Amygdala (tissue), 56 donors: ENCODE measurements around the gene RNF126.
A peak's percentile ranks its signal among the peaks of the same experiment; 100 is the strongest.
"Not testable (repeated sequence)": the region's sequence is repeated elsewhere in the genome, so short reads cannot be mapped to it uniquely, and the experiment has no call there.

ENCODE experiments used
- DNase-seq, 56 donors: peaks; one replicate each; lab custom pipeline; 2025; lab: John Stamatoyannopoulos, UW

The RNF126 gene

DNA sequence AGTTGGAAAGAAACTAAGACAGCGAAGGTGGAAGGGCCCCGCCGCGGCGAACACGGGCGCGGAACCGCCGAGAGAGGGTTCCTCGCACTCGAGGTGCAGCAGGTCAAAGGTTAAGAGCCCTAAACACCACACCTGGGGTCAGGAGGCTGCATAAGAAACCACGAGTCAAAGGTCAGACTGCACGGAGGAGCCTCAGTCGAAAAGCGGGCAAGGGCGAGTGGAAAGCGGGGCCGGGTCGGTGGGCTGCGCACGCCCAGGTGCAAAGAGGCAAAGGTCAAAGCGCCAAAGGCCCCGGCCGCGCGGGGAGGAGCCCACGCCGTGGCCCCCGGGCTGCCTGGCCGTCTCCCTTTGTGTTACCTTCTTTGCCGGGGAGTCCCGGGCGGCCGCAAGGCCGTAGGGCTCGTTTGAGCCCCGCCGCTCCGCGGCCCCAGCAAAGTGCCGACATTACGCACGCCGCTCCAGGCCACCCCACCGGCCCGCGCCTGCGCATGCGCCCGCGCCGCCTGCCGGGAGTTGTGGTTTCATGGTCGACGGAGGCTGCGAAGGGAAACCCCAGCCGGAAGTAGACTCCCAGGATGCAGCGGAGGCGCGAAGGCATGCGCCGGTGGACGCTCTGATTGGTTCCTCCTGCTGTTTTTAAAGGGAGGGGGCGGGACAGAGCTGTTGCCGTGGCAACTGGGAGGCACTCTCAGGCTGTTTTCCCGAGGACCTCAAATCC, 29.8 kb downstream of the RNF126 start, which contains the start of gene POLRMT:
TSS of gene POLRMT (minus strand) at position 470 of the 718 bp plus-strand sequence. CDS start at position 445, 25 bp downstream.
- peak; percentile 73 to 98 (median 94) for DNase-seq

DNA sequence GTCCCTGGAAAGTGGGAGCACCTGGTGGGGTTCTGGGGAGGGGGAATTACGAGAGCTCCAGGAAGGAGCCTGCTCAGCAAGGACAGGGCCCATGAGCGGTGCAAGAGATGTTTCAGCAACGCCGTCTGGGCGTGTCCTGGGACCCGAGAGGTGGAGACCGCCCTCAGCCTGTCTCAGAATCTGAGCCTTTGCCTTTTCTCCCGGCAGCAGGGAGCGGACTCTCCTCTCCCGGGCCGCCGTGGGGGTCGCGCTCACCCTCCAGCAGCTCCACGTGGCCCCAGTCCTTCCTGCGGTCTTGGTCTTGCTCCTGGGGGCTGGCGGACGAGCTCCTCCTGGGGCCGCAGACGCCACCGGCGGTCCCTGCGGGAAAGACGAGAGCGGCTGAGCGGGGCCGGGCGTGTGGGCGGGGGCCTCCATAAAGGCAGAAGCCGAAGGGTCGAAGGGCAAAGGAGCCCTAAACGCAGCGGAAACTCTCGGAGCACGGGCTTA, 30.4 kb downstream of the RNF126 start:
- no peak for DNase-seq

- no peak for DNase-seq
These were observed 32.9 kb downstream of the RNF126 start for GRCh38 chr19:629961-630714.

DNA sequence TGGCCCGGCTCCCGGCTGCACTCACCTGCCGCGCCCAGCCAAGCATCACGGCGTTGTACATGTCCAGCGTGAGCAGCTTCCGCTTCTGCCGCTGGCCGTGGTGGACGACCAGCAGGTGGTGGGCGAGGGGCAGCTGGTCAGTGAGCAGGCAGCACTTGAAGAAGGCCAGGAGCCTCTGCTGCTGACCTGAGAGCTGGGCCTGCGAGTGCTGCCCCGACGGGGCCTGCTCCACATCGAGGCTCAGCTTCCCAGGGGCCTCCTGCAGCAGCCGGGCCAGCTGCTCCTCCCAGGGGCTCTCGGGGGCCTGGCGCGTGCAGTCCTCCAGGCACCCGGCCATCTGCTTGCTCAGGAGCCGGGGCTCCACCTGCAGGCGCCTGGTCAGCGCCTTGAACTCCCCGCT, 33.5 kb downstream of the RNF126 start:
- not testable (repeated sequence) for DNase-seq

GRCh38 chr19:628168-628567, 34.8 kb downstream of the RNF126 start:
- DNase-seq = no peak

- not testable (repeated sequence) for DNase-seq
These were observed 36.4 kb downstream of the RNF126 start for GRCh38 chr19:626566-626965.

DNA sequence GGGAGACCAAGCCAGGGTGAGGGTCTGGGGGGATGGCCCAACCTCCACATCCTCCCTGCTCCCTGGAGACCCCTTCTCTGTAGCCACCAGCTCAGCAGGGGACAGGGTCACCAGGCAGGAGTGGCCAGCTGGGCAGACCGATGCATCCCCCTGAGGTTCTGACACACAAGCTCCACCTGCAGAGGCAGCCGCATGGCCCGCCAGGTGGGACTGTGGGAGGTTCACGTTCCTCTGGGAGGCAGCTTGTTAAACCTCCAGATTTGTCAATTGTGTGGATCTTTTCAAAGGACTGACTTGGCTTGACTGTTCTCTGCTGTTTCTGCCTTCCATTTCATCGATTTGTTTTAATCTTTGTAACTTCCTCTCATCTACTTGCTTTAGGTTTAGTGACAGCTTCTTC, 37.8 kb downstream of the RNF126 start:
- no peak for DNase-seq

DNA sequence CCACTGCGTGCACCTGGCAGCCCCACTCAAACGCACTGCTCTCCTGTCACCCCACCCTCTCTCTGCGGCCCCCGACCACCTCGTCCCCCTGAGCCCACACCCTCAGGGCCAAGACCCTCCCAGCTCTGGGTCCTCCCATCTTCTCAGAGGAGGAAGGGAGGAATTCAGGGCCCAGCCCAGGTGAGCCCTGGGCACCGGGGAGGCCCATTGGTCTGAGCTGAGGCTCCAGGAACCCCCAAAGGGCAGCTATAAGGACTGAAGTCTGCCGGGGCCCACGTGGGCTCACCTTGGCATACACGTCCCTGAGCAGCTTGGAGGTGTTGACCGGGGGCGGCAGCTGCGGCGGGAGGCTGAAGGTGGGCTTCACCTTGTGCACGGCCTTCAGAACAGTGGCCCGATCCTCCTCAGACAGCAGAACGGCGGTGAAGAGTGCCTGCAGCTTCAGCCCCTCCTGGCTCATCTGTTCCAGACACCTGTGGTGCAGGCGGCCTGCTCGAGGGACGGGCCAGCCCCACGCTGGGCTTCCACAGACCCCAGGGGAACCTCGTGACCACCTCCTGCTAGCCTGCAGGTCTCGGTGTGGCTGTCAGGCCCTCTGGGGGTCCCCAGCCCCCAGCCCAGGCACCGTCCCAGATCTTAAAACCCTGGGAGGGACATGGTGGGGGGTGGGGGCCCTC, 38.4 kb downstream of the RNF126 start:
- DNase-seq = no peak

DNA sequence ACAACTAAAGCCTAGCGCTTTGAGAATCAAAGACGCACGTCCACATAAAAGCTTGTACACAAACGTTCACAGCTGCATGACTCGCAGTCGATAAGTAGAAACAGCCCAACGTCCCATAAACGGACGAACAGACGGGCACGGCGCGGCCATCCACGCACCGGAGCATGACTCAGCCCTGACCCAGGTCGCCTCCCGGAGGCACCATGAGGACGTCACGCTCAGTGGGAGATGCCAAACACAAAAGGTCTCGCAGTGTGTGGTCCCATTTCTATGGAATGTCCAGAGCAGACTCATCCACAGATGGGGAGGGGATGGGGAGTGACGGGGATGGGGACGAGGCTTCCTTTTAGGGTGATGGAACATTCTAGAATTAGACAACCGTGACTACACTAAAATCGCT, 39.0 kb downstream of the RNF126 start:
- peak in 3 of 56 donors; percentile 4 to 28 (median 26) for DNase-seq

GRCh38 chr19:623175-623916, 39.7 kb downstream of the RNF126 start:
- no peak for DNase-seq

DNA sequence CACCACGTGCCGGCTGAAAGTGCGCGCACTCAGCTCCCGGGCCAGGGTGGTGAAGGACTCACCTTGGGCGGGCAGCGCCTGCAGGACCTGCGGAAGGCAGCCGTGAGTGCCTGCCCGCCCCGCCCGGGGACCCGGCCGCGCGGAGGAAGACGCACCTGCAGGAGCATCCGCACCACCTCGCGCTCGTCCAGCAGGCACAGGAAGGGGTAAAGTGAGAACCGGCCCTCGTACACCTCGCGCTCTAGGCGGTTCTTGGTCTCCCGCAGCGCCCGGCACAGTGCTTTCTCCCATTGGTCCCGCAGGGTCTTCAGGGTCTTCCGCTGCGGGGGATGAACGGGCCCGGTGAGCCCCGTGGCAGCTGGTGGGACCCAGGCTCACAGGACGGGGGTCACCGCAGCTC, 40.3 kb downstream of the RNF126 start:
- no peak for DNase-seq

- DNase-seq = no peak
These were observed 41.2 kb downstream of the RNF126 start for GRCh38 chr19:621819-622218.

- DNase-seq = not testable (repeated sequence)
These were observed 41.8 kb downstream of the RNF126 start for GRCh38 chr19:621191-621590.

DNA sequence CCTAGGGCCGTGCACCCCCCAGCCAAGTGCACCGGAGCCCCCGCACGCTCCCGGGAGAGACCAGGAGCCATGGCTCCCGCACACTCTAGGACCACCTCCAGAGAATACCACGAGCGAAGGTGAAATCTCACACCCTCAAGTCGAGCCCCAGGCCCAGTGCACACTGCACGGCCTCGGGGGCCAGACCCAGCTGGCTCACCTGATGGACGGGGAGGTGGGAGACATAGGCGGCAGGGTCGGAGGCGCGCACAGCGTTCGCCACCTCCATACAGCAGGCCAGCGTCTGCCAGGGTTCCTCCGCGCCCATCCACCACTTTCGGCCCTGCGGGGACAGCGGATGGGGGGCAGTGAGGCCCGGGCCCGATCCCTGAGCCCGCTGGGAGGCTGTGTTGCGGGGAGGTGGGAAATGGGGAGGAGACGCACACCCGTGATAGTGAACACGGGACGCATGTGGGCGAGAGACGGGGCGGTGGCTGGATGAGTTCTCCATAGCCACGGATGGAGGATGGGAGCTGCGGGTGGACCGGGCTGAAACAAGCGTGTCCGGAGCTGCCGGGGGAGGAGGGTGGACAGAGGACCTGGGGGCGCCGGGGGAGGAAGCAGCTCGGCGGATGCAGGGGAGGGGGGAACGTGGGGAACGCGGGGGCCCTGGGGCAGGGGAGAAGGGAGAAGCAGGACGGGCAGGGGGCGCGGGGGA, 42.7 kb downstream of the RNF126 start:
- DNase-seq = no peak

- no peak for DNase-seq
These were observed 43.6 kb downstream of the RNF126 start for GRCh38 chr19:619286-620002.

GRCh38 chr19:618674-619285, 44.2 kb downstream of the RNF126 start:
- DNase-seq = no peak

- no peak for DNase-seq
These were observed 44.8 kb downstream of the RNF126 start for GRCh38 chr19:618247-618619.

DNA sequence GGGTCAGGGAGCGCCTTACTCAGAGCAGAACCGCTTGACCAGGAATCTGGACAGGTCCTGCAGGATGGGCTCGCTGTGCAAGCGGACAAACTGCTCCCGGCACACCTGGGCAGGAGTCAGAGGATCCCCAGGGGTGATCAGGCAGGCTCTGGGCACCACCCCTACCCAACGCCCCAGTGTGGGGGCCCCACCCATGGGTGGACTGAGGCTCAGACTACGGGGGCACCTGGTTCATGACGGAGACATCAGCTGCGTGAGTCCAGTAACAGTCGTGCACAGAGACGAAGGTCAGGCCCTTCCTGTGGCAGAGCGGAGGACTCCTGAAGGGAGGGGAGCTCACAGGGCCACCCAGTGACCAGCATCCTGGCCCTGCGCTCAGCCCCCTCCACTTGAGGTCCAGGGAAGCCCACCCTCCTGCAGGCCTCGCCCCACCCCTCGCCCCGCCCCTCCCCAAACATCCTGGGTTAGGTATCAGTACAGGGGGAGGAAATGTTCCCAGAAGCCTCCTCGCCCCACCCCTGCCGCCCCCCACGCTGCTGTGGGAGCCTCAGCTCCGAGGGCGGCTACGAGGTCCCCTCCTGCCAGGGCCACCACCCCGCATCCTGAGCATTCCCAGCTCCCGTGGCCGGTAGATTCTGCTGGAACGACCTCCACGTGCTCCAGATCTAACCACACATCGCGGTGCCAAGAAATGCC, 45.3 kb downstream of the RNF126 start:
- no peak for DNase-seq
